GM04504 (cell line): ENCODE results near the gene TRIO.

Source experiments
- DNase-seq: peaks from one replicate; pipeline ENCODE4 v3.0.0-alpha.2; 2012; ENCODE audit warnings: low read depth

Gene TRIO

GRCh38 chr5:14357851-14358250 lies 214.7 kb downstream of the TRIO start:
- no peak for DNase-seq

GRCh38 chr5:14358536-14358935 lies 215.4 kb downstream of the TRIO start:
- DNase-seq = no peak

GRCh38 chr5:14359069-14360043 lies 216.2 kb downstream of the TRIO start:
- DNase-seq = no peak

- no peak for DNase-seq
These were observed 219.3 kb downstream of the TRIO start for GRCh38 chr5:14362491-14362890.

DNA sequence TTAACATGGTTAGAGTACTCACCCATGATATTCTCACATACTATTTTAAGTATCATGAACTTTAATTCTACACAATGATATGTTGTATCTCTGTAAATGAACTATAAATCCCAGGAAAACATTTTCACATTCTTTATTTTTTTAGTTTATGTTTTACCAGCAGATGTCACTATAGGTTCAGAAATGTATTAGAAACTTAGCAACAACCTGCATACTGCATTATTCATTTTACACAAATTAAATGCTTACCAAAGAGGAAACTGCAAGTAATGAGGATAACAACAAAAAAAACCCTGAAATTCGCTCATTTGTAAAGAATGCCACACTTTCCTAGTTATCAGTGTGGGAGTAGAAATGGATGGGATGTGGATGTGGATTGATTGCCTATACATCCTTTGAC lies 221.0 kb downstream of the TRIO start:
- DNase-seq = no peak

DNA sequence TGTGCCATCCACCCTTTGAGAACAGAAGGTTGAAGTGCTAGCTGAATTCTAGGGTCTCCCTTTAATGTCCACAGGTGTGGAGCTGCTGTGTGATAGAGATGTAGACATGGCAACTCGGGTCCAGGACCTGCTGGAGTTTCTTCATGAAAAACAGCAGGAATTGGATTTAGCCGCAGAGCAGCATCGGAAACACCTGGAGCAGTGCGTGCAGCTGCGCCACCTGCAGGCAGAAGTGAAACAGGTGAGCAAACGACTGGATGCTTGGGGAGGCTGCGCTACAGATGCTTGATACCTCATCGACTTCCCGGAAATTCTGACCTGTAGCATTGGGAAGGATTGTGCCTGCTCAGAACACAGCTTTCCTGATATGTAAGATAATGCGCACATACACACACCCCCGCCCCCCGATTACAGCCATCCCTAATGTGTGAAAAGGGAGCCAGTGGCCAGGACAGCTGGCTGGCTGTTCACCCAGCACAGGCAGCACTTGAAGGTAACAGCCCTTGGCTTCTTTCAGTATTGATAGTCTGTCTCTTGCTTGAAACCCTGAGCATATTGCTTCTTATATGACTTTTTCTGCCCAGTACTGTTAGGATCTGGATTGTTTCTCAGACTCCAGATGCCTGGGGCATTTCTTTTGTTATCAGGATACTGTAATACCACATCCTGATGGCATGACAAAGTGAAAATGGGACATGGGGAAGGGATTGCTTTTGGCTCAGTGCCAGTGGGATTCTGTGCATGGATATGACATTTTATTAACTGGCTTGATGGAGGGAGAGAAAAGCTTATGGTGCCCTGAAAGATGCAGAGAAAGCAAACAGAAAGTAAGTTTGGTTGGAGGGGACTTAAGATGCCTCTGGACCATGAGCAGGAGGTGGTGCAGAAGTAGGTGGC lies 221.7 kb downstream of the TRIO start:
- no peak for DNase-seq

- no peak for DNase-seq
These were observed 222.8 kb downstream of the TRIO start for GRCh38 chr5:14365831-14366430.

DNA sequence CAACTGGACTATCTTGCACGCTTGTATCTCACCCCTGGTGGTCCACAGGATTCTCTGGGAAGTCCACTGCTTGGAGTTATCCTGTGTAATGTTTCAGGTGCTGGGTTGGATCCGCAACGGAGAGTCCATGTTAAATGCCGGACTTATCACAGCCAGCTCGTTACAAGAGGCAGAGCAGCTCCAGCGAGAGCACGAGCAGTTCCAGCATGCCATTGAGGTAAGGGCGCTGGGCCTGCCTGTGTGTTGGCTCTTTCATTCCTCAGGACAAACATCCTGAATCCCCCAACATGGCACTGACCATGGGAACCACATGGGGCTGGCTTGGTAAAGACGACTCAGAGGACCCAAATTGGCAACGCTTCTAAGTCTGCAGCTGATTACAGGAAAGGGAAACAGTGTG lies 223.6 kb downstream of the TRIO start:
- DNase-seq = no peak

DNA sequence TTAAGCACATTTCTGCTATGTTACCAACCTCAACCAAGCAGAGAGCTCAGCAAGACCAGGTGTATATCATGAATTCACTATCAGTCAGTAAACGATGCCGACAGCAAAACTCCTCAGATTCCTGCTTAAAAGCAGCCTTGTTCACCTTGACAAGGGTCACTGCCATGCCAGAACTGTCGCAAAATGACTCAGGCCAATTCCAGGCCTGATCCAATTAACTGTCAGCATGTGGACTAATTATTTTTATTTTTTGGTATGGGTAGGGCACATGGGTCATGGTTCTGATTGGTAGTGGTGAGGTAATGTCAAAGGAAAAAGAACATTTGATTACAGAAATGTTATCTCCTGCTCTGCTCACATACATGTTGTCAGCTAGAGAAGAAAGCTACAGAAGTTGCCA lies 224.2 kb downstream of the TRIO start:
- no peak for DNase-seq

DNA sequence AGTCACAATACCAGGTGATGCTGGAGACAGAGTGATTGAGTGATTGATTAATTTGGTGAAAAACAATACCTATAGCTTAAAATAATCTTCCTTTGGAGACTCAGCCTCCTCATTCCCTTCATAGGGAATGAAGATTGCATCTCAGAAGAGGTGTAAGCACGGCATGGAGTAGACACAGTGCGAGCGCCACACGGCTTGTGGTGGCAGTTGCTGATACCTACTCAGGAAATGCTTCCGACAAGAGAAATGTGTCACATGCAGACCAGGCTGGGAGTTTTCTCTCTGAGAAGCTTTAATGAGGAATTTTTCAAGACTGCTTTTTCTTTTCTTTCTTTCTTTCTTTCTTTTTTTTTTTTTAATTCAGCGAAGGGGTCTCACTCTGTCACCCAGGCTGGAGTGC lies 226.6 kb downstream of the TRIO start:
- DNase-seq = no peak

- no peak for DNase-seq
These were observed 227.2 kb downstream of the TRIO start for GRCh38 chr5:14370386-14370785.

DNA sequence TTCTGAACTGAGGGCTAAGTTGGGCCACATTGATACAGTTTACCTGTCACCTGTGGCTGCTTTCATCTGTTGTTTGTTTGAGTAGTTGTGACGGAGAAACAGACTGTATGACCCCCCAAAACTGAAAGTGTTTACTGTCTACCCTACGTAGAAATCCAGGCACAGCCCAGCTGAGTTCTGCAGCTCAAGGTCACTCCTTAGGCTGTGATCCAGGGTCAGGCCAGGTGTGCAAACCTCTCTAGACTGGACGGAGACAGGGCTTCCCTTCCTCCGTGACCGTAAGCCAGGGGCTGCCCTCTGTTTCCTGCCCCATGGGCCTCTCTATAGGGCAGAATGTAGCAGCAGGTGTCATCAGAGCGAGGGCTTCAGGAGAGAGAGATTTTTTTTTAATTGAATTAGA lies 230.5 kb downstream of the TRIO start:
- no peak for DNase-seq

DNA sequence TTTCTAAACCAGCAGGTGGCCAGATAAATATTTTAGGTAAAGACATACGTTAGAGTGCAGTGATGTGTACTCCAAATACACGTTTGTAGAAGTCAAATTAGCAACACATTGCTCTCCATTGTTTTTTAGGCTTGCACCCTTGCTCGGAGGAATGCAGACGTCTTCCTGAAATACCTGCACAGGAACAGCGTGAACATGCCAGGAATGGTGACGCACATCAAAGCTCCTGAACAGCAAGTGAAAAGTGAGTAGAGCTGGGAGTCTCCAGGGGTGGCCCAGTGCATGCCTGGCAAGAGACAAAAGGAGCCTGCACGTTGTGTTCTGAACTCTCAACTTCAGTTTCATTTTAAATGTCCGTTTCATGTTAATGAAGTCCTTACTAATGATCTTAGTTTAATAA lies 231.0 kb downstream of the TRIO start:
- DNase-seq = no peak

GRCh38 chr5:14376789-14377188 lies 233.6 kb downstream of the TRIO start:
- no peak for DNase-seq

DNA sequence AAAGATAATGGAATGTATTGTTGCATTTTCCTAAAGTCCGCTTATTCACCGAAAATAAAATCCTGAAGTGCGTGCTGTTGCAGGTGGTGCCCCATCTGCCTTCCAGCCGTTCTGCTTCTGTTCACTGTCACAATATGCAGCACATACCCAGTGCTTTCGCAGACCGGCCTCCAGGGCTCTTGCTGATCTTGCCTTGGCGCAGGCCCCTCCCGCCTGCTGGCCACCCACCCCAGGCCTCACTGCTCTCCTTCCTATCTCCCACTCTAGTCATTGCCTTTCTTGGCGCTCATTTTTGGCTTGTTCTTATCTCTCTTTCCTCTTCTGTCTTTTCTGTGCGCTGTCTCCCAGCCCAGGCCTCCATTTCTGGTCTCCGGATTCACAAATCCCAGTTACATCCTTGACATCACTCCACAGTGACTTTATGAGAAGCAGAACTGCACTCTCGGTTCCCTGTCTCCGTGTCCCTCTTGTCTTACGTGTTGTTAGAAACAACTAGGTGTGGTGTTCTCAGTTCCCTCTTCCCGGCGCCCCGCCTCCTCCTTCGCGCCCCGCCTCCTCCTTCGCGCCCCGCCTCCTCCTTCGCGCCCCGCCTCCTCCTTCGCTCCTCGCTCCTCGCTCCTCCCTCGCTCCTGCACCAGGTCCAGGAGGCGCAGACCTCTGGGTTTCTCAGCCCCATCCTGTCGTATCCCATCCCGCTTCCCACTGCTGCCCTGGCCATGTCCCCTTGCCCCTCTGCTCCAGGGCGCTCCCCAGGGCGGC lies 236.8 kb downstream of the TRIO start:
- DNase-seq = no peak

DNA sequence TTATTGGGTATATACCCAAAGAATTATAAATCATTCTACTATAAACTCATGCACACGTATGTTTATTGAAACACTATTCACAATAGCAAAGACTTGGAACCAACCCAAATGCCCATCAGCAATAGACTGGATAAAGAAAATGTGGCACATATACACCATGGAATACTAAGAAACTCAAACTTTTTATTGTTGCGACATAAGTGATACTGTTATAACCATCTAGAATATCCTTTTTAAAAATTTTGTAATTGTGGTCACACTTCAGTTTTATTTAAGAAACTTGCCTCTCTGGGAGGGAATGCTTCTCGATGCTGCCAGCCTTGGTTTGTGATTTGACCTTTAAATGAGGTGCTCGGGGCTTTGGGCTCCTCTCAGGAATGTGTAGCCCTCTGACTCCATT lies 237.6 kb downstream of the TRIO start:
- no peak for DNase-seq

DNA sequence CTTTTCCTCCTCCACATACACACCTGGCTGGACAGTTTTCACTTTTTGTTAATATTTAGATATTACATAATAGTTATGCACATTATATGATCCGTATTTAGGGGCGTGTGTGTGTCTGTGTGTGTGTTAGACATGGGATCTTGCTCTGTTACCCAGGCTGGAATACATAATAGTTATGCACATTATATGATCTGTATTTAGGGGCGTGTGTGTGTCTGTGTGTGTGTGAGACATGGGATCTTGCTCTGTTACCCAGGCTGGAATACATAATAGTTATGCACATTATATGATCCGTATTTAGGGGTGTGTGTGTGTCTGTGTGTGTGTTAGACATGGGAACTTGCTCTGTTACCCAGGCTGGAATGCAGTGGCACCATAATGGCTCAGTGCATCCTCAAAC lies 239.5 kb downstream of the TRIO start:
- DNase-seq = no peak

GRCh38 chr5:14383923-14384322 lies 240.8 kb downstream of the TRIO start:
- DNase-seq = no peak

GRCh38 chr5:14385019-14385418 lies 241.9 kb downstream of the TRIO start:
- DNase-seq = no peak

- DNase-seq = no peak
These were observed 243.9 kb downstream of the TRIO start for GRCh38 chr5:14386884-14387624.

- no peak for DNase-seq
These were observed 245.6 kb downstream of the TRIO start for GRCh38 chr5:14388741-14389140.
